Glomerular visceral epithelial cell (primary cell): Measurements from ENCODE around the gene ADAMTS20.
"Not testable (repeated sequence)": the region's sequence is repeated elsewhere in the genome, so short reads cannot be mapped to it uniquely, and the experiment has no call there.

Source experiments
- DNase-seq: peaks from one replicate; pipeline ENCODE4 v3.0.0-alpha.2; 2016; ENCODE audit errors: extremely low spot score

Gene ADAMTS20, protein sequence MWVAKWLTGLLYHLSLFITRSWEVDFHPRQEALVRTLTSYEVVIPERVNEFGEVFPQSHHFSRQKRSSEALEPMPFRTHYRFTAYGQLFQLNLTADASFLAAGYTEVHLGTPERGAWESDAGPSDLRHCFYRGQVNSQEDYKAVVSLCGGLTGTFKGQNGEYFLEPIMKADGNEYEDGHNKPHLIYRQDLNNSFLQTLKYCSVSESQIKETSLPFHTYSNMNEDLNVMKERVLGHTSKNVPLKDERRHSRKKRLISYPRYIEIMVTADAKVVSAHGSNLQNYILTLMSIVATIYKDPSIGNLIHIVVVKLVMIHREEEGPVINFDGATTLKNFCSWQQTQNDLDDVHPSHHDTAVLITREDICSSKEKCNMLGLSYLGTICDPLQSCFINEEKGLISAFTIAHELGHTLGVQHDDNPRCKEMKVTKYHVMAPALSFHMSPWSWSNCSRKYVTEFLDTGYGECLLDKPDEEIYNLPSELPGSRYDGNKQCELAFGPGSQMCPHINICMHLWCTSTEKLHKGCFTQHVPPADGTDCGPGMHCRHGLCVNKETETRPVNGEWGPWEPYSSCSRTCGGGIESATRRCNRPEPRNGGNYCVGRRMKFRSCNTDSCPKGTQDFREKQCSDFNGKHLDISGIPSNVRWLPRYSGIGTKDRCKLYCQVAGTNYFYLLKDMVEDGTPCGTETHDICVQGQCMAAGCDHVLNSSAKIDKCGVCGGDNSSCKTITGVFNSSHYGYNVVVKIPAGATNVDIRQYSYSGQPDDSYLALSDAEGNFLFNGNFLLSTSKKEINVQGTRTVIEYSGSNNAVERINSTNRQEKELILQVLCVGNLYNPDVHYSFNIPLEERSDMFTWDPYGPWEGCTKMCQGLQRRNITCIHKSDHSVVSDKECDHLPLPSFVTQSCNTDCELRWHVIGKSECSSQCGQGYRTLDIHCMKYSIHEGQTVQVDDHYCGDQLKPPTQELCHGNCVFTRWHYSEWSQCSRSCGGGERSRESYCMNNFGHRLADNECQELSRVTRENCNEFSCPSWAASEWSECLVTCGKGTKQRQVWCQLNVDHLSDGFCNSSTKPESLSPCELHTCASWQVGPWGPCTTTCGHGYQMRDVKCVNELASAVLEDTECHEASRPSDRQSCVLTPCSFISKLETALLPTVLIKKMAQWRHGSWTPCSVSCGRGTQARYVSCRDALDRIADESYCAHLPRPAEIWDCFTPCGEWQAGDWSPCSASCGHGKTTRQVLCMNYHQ (N-terminal part only)

DNA sequence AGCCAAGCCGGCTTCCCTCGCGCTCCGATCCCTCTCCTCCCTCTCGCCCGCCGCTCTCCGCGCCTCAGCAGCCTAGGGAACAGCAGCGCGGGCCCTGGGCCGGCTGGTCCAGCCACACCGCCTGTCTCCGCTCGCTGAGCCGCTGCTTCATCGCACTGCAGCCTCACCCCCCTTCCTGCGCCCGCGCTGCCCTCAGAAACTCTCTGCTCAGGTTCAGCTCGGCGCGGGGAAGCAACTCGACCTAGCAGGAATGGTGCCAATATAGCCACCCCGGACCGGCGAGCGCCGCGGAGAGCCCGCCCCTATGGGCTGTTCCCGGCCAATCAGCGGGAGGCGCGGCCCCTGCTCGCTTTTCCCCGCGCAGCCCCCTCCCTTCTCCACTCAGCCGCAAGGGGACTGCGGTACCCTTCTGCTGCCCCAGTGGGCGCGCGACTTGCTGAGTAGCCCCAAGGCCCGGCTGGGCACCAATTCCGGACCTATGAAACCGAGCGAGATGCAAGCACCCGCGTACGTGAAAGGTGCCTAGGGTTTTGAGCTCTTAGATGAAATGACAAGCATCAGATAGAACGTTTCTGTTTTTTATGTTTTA, at the start of gene ADAMTS20:
Gene ADAMTS20 (minus strand): TSS at position 233 of the 589 bp plus-strand sequence. CDS start 282 bp downstream, outside the sequence.
- DNase-seq = peak; percentile 31

DNA sequence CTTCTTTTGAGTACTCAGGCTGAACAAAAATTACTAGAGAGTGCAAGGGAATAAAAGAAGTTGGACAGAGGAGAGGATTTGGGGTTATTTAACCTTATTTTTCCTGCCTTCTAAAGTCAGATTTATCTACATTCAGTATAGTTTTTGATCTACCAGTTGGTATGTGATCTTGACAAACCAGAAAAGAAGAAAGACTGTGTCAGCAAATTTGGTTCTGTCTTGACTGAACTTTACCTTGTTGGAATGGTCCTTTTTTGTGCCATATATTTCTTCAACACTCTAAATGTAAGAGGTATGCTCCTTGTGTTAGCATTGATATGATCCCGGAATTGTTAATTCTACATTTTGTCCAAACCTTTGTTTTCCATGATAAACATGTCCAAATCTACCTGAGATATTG, 47.7 kb upstream of the ADAMTS20 start:
- no peak for DNase-seq

DNA sequence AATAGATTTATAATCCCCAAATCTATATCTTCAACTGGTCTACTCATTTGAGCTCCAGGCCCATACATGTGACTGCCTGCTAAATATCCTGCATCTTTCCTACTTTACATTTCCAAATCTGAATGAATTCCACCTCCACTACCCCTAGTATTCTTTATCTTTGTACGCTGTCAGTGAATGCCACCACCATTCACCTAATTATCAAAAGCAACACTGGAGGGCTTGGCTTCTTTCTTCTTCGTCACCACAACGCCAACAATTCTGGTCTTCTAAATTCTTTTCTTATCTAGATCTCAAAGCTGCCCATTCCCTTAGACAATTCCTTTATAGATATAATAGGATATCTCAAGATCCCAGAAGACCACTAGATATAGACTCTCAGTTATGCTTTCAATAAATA, 47.1 kb upstream of the ADAMTS20 start:
- no peak for DNase-seq

DNA sequence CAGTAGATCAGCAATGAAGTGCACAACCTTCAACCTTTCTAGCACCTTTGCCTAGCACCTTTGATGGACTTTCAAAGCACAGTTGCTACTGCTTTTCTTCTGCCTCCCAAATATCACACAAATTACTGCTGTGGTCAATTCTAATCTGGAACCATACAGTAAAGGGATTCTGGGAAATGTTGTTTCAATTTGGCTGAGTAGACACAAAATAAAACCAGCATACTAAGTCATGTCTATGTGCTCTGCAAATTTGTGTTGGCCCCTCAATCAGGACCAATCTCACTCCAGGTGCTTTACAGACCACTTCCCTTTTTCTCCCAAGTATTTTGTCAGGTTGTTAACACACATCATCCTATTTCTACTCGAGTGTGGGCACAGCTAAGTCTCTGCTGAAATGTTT, 38.3 kb upstream of the ADAMTS20 start:
- DNase-seq = no peak

DNA sequence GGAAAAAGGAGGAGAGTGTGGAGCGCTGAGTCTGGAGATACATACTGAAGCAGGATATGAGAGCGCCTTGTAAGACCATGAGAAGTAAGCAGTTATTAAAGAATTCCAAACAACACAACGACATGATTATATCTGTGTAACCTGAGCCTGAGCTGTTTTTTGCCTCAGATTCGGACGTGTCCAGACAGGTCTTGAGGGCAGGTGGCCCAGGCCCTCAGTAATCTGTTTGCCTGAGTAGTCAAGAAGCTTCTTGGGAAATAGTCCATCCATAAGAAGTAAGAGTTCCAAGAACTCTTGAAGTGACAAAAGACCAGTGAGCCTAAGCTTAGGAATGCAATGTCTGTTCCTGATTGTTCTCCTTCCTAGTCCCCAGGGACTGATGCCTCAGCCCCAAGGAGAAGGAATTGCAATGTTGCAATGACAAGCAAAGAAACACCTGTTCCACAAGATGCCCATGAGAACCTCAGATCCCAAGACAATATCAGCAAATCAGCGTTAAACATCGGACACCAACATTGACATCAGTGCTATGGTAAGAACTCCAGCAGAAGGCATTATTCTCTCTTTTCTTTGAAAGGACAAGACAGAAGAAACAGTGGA, 34.7 kb upstream of the ADAMTS20 start:
- DNase-seq = peak; percentile 2

DNA sequence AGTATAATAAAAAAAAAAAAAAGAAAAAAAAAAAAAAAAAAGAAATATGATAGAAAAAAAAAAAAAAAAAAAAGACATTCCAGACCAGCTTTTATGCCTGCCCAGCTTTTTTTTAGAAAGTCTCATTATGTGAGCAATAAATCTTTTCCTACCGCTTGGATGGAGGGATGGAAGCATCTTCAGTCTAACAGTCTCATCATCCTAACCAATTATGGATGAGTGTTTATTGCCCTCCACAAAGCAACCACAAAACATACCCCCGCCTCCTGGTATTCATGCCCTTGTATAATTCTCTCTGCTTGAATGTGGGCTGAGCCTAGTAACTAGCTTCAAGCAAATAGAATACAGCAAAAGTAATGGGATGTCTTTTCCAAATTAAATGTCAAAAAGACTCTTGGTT, 33.7 kb upstream of the ADAMTS20 start:
- DNase-seq = no peak

DNA sequence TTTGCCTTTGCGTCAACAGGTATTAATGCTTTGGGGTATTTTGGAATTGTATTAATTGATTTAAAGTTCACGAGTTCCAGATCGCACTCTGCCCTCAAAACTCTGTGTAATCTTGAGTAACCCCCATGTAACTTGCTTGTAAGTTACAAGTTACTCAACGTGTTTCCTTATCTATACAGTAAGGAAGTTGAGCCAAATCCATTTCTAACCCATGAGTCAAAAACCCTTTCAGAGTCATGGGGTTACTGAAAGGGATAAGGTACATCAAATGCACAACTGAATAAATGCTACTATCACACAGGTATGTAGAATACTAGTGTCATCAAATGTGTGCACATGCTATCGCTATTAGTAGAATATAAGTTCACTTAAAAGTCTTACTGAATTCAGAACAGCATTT, 28.6 kb upstream of the ADAMTS20 start:
- DNase-seq = no peak

DNA sequence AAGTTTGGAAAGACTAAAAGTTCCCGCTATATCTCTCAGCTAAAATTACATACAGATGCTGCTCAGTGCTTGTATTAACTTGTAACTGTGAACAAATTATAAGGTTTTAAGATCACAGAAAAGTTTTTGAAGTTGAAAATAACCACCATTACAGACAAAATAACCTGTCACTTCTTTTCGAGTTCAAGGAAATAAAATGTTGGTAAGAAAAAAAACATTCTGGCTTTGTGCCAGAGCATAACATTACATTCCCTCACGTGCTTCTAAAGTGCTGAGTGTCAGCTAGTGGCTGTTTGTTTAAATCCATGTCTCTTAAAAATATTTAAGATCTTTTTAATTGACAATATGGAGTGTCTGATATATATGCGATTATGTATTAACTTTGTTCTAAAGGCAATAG, 27.2 kb upstream of the ADAMTS20 start:
- DNase-seq = no peak

DNA sequence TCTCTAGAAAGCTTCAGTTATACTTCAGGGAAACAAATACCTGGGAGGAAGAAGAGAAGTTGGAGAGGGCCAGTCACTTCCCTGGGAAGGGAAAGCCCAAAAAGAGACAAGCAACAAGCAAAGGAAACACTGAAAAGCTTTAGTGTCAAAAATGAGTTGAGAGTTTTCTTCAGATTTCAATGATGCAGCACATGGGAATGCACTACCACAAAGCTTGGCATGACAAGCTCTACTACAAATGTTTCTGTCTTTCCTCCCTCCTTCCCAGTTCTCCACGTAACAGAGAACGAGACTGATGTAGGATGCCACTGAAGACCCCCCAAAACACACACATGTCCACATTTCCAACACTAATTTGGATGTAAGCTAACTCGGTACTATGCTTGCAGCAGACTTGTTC, 26.8 kb upstream of the ADAMTS20 start:
- no peak for DNase-seq

DNA sequence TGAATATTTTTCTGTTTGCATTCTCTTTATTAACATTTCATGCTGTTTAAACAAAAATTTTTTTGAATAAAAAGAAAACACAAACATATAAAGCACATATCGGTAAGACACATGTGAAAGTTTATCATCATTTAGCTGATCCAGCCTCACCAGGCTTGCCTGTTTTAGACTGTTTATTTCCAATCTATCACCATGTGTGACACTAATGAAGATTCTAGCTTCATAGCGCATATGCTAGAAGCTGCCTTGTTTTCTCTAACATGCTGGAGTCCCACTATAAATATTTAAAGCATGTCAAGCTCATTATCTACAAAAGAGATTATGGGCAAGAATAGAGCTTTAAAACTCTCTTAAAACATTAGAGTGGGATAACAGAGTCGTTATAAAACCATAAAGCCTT, 25.4 kb upstream of the ADAMTS20 start:
- no peak for DNase-seq

DNA sequence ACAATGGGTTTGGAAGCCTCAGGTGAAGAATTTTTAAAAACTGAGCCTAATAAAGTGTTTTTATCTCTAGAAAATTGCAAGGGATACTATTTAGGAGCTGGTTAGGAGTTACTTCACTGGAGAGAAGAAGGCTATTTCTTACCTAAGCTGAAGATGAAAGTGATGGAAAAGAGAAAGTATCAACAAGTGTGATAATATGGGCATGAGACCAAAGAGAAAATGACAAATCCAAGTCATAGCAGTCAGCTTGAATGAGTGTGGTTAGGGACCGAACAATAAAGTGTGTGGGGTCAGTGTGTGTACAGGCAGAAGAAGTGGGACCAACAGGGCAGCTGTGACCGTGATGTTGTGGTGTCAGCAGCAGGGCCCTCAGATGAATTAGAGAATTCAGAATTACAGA, 24.2 kb upstream of the ADAMTS20 start:
- no peak for DNase-seq

DNA sequence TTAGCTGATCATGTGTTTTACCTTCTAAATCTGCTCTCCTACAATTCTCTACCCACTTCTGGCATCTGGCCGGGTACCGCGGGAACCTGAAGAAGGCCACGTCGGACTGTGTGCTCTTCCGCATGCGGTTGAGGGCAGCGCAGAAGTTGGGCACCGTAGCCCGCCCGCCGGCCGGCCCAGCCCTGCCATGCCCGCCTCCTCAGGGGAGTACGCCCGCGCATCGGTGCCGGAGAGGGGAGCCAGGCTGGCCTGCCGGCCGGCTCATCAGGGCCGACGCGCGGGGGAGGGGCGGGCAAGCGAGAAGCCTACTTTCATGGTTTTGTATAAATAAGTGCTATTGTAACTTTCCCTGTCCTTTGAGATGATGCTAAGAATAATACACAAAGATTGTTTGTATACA, 19.9 kb upstream of the ADAMTS20 start:
- no peak for DNase-seq

DNA sequence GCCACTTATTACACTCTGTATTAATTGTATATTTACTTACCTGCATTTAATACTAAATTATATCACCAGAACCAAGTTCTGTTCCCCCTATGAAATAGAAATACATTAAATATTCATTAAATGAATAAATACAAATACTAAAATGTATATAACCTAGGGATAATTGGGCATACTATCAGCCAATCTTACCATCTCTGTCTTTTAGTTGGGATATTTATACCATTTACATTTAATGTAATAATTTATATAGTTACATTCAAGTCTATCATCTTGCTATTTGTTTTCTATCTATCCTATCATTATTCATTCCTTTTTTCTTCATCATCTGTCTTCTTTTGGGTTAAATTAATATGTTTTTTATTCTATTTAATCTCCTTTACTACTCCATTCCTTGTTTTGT, 4.1 kb upstream of the ADAMTS20 start:
- no peak for DNase-seq

DNA sequence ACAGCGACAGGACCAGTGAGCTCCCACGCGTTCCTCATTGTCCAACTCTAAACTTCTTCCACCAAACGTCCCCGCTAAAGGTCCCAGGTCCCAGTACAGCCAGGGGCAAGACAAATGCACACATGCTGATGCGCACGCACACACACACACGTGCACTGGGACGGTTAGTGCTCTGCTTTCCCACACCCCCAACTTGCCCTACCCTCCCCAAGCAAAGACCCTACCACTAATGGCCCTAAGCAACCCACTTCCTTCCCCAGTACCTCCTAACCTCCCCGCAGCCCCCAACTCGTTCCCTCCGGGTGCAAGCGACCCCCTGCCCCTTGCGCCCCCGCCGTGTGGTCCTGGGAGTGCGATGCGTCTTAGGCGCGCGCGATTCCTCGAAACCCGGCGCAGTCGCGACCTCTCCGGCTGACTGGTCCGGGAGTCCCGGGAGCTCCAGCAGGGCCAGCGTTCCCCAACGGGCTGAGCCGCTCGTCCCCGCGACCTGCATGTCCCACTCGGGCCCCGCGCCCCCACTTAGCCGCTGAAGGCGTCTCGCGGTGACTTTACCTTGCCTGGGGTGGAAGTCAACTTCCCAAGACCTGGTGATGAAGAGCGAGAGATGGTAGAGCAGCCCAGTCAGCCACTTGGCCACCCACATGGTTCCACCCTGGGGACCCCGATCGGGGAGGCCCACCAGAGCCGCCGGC, 578 bp downstream of the ADAMTS20 start:
- DNase-seq = no peak

DNA sequence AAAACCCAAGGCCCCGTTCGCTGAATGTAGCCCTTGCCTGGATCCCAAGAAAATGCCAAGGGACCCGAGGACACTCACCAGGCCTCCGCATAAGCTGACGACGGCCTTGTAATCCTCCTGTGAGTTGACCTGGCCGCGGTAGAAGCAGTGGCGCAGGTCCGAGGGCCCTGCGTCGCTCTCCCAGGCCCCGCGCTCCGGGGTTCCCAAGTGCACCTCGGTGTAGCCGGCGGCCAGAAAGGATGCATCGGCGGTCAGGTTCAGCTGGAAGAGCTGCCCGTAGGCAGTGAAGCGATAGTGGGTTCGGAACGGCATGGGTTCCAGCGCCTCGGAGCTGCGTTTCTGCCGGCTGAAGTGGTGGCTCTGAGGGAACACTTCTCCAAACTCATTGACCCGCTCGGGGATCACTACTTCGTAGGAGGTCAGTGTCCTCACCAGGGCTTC, 1.2 kb downstream of the ADAMTS20 start:
- no peak for DNase-seq

DNA sequence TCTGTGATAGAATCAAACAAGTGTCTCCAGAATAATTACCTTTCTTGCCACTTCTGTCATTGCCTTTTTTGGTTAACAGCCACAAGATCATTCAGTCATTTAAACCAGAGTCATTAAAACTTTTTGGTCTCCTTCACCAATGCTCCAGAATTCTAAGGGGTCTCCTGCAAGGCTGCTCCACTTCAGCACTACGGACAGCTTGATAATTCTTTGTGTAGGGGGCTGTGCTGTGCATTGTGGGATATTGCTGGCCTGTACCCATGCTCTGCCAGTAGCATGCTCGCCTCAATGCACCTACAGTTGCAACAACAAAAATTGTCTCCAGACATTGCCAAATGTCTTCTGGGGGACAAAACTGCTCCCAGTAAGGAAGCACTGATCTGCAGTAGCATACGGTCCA, 7.3 kb downstream of the ADAMTS20 start:
- no peak for DNase-seq

DNA sequence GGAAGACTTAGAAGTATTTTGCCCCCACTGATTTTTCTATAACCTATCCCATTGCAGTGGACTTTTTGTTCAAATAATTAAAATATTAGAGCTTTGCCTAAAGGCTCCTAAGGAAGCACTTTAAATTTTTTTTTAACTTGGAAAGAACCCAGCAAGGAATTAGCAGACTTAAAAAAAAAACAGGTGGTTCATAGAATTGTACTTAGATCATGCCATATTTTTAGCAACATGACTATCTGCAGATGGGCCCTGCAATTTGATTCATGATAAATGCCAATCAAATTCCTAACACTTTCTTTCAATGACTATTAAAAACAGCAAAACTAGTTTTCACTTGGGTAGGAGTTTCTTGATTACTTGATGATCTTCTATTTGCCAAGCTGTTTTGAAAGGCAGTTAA, 11.5 kb downstream of the ADAMTS20 start:
- DNase-seq = peak; percentile 16

DNA sequence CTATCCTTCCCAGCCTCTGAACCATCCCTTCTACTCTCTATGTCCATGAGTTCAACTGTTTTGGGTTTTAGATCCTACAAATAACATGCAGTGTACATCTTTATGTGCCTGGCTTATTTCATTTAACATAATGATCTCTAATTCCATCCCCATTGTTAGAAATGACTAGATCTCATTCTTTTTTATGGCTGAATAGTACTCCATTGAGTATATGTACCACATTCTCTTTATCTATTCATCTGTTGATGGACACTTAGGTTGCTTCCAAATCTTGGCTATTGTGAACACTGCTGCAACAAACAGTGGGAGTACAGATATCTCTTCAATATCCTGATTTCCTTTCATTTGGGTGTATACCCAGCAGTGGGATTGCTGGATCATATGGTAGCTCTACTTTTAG, 14.3 kb downstream of the ADAMTS20 start:
- not testable (repeated sequence) for DNase-seq

DNA sequence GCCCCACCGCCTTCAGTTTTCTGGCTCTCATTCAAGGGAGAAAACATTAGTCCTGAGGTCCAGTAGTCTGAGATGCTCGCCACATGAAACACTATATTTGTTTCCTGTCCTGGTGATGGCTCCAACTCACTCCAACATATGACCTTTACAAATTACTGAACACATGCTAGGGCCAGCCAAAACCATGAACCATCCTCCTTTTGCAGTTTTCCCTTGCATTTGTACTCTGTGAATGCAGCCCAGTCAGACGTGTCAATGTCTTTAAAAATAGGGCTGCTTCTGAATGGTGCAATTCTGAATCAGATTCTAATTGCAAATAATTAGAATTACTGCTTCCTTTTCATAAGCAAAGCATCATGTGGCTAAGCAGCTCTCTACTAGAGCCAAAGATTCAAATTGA, 36.0 kb downstream of the ADAMTS20 start:
- DNase-seq = no peak

DNA sequence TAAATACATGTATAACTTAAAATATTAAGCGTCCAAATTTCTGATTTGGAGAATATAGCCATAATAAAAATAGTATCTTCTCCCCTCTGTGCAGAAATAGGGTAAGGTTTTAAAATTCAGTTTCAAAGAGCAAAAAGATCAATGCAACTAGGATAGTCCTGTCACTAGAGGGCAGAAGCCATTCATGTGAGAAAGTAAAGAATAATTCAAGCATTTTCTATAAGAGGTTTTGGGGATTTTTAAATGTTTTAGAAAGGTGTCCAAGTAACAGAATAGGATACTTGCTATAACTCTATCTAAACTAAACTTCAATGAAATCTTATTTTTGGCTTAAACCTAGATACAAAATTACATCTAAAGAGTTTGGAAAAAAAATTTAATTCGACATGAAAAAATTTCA, 50.3 kb downstream of the ADAMTS20 start:
- peak; percentile 13 for DNase-seq
